ENCODE measurements around the gene CLSTN2. TPM values are rescaled to one million over a fixed set of nuclear protein-coding genes. Genes with fewer than 3 reads are reported as not detected.
A peak's percentile ranks its signal among the peaks of the same experiment; 100 is the strongest.

The CLSTN2 gene
- total RNA-seq, 1 donor from 2014 or later, result 49.7 TPM

- DNase-seq (ENCODE audit: low read depth), result no peak
Measured at GRCh38 chr3:140588558-140588957, 653.6 kb downstream of the CLSTN2 start.

GRCh38 chr3:140593766-140594165 is 658.8 kb downstream of the CLSTN2 start:
- DNase-seq (ENCODE audit: low read depth), result no peak

GRCh38 chr3:140595295-140595694 is 660.3 kb downstream of the CLSTN2 start:
- no peak for DNase-seq (ENCODE audit: low read depth)

- DNase-seq (ENCODE audit: low read depth), result no peak
Measured at GRCh38 chr3:140597364-140597763, 662.4 kb downstream of the CLSTN2 start.

DNA sequence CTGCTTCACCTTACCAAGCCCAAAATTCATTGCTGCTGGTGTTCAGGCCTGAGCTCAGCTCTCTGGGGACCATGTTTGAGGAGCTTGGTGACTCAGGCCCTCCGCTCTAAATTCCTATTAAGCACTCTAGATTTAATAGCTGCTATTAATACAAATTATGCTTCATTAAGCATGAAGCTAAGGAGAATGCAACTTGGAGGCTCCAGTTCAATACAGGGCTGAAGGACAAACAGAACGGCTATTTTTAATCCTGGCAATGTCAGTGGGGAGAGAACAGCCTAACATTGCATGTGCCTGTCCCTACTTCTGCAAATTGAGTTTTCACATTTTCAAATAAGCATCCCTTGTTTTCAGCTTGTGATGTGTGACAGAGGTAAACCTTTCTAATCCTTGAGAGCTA is 662.8 kb downstream of the CLSTN2 start:
- DNase-seq (ENCODE audit: low read depth), result no peak

DNA sequence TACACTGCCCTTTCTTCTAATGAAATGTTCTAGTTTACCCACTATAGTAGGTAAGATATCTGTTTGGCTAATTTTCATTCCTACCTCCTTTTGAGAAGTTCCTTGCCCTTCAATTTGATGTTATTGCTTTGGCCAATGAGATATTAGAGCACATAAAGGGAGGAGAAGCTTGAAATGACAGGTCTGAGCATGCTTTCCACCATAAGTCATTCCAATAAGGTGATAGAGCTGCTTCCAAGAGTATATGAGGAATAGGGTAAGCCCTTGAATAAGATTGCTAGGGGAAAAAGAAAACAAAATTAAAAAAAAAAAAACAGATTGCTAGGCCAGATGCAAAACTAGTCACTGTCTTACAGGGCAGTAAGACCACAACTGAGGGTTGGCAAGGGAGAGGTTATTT is 664.0 kb downstream of the CLSTN2 start:
- no peak for DNase-seq (ENCODE audit: low read depth)

DNA sequence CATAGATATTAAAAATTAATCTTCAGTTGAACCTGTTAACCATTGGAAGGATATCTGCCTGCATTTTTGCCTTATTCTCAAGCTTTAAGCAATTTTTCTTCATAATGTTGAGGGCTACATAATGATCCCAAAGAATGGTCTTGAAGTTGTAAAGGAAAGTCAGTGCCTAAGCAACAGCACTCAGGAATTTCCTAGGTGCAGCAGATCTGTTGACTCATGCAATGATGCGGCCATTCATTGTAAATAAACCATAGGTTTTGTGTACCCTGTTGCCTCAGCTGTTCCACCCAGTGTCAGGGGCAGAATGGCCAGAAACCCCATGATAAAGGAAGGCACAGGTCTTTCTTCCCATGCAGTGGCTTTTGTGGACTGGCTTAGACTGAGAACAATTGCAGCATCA is 664.5 kb downstream of the CLSTN2 start:
- no peak for DNase-seq (ENCODE audit: low read depth)

DNA sequence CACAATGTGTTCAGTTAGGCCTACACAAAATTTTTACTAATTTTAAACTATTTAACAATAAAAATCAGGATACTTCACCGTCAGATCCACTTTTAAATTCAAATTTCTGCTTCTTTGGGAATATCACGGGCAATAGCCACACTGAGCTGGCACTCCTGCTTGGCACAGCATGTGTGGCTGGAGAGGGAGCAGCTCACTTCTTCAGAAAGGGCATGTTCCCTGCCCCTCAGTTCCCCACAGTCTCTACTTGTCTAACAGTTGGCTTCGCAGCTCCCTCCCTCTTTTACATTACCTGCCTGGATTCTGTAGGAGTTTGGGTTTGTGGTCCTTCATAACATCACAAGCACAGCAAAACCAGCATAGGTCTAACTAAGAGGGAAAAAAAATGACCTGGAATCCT is 666.9 kb downstream of the CLSTN2 start:
- no peak for DNase-seq (ENCODE audit: low read depth)

DNA sequence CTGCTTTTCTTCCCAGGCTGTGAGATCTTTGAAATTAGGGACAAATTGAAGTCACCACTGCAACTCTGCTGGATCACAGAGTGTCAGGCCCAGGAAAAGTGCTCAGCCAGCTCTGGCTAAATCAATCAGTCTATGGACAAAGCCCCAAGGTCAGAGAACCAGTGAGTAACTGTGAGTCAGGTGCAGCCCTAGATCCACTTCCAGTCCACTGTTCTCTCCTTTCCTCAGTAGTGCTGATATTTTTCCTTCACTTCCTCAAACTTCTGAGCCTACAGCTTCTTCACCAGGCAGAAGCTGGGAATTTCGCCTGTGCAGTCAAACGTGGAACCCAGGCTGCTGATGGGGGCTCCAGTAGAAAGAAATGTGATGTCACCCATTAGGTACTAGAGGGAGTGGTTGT is 667.8 kb downstream of the CLSTN2 start:
- peak; percentile 76 for DNase-seq (ENCODE audit: low read depth)

- no peak for DNase-seq (ENCODE audit: low read depth)
Measured at GRCh38 chr3:140603766-140604165, 668.8 kb downstream of the CLSTN2 start.

DNA sequence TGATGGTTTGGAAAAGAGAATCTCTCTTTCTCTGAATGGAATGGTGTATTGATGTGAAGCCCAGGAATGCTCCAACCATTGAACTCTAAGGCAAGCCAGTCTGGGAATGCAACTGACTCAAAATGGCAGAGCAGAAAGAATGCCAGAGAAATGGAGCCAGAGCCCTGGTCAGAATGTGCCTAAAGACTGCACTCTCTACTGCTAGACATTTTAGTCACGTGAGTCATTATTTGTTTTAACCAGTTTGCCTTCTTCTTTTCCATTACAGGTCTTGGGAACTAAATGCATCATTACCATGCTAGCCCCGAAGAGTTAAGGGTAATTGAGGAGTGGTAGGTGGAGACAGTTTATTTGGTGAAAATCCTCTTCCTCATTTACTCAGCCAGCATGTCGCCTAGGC is 675.6 kb downstream of the CLSTN2 start:
- DNase-seq (ENCODE audit: low read depth), result peak; percentile 41

GRCh38 chr3:140614001-140614400 is 679.0 kb downstream of the CLSTN2 start:
- no peak for DNase-seq (ENCODE audit: low read depth)

DNA sequence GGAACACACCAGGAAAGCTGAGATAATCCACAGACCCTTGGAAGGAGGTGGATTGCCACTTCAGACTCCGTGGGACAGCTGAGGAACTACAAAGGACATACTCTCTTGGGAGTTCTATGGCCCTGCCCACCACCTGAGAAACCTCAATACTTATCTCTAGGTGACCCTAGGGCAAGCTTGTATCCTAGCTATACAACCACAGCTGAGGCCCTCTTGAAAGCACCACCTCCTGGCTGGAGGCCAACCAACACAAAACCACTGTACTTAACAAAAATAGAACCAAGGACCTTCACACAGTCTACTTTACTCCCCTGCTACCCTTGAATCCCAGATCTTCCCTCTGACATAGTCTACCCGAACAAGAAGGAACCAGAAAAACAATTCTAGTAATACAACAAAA is 682.1 kb downstream of the CLSTN2 start:
- DNase-seq (ENCODE audit: low read depth), result no peak

GRCh38 chr3:140626856-140627255 is 691.9 kb downstream of the CLSTN2 start:
- DNase-seq (ENCODE audit: low read depth), result no peak

Data from renal cortical epithelial cell (primary cell).